ENCODE results near the gene SLC17A6. TPM values are rescaled to one million over a fixed set of nuclear protein-coding genes. Genes with fewer than 3 reads are reported as not detected.

Gene SLC17A6
- total RNA-seq, 1 experiment from 2014 or later = 0.02 TPM

- DNase-seq (ENCODE audit: low spot score) = no peak
These were observed 51.5 kb downstream of the SLC17A6 start for GRCh38 chr11:22389526-22390282.

- no peak for DNase-seq (ENCODE audit: low spot score)
These were observed 52.1 kb downstream of the SLC17A6 start for GRCh38 chr11:22390283-22390655.

DNA sequence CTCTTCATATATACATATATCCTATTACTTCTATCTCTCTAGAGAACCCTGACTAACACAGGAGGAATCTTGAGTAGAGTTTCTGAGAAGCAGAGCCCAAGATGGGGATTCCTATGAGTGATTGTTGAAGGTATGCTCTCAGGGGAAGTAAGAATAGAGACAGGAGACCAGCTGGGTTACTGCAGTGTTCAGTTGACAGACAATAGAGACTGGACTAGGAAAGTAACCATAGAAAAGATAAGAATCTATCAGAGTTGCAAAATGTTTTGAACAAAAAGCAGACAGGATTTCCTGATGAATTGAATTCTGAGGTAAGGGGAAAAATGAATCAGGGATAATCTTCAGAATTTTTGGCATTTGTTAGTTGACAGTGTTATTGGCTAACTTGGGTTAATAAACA lies 54.4 kb downstream of the SLC17A6 start:
- DNase-seq (ENCODE audit: low spot score) = no peak

GRCh38 chr11:22405377-22405776 lies 67.2 kb downstream of the SLC17A6 start:
- no peak for DNase-seq (ENCODE audit: low spot score)

GRCh38 chr11:22407267-22407666 lies 69.1 kb downstream of the SLC17A6 start:
- DNase-seq (ENCODE audit: low spot score) = no peak

- DNase-seq (ENCODE audit: low spot score) = no peak
These were observed 69.7 kb downstream of the SLC17A6 start for GRCh38 chr11:22407921-22408320.

DNA sequence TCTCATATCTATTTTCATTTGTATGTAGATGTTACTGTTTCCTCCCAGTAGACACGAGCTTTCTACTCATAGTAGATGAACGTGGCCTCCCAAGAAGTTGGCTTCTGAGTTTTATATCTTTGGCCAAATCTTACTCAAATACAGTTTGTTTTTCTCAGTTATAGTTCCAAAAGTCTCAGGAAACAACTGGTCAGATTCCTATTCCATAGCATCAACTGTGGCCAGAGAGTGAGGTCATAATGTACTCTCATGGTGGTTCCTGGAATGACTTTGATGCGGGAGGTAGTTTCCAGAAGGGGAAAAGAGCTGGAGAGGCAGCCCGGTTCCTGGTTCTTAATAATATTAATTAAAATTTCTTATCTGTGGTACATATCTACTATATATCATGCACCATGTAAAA lies 77.3 kb downstream of the SLC17A6 start:
- no peak for DNase-seq (ENCODE audit: low spot score)

DNA sequence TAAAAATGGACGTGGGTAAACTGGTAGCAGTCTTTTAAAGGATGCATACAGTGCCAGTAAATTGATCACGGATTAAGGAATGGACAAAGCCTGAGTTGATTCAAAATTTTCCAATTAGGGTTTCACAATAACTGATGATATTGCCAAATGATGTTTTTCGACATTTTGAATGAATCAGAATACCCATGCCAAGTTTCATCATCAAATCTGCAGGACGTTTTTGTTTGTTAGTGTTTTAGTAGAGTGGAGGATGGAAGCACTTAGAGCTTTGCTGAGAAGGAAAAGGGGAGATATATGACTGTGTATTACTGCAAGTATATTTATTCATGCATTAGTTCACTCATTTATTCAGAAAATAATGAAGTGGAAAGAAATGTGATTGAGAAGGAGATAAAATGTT lies 78.3 kb downstream of the SLC17A6 start:
- no peak for DNase-seq (ENCODE audit: low spot score)

DNA sequence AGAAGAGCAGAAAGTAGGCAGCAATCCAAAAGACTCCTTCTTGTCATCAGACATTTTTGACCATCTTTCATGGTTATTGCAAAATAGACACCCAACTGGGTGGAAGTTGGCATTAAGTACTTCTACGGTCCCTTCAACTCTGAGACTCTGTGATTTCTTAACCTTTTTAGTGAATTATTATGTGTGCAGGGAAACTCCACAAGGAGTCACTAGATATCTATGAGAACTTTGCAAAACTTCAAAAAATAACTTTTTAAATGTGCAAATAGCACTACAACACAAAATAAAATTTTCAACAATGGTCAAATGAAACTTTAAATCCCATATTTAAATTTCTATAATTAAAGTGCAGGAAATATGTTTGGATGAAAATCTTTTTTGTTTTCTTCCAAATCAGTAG lies 88.7 kb downstream of the SLC17A6 start:
- no peak for DNase-seq (ENCODE audit: low spot score)

Other genes with a start within 250 kb of the SLC17A6 start
- 1.4 and 1.8 TPM in 2 replicates for gene ANO5, start 145.3 kb upstream of the SLC17A6 start, total RNA-seq (2014; rRNA removed; shearing (Covaris generic))